ENCODE data around the gene SERPINA1.

DNA sequence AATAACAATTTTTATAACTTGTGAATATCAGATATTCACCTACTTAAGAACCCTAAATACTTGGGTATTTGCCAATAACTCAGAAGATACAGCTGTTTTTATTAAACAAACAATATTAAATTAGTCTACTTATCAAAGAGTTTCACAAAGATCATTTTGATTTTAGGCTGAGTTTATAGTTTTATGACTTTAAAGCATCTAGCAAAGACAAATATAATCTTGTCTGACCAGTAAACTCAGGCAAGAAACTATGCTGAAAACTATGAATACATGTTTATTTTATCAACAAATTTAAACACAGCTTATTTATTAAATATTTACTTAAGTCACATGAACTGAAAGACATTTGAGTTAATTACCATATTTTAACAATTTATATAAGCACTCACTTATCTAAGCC is 18.5 kb upstream of the SERPINA1 start:
- TF ChIP-seq, protein P1, sequence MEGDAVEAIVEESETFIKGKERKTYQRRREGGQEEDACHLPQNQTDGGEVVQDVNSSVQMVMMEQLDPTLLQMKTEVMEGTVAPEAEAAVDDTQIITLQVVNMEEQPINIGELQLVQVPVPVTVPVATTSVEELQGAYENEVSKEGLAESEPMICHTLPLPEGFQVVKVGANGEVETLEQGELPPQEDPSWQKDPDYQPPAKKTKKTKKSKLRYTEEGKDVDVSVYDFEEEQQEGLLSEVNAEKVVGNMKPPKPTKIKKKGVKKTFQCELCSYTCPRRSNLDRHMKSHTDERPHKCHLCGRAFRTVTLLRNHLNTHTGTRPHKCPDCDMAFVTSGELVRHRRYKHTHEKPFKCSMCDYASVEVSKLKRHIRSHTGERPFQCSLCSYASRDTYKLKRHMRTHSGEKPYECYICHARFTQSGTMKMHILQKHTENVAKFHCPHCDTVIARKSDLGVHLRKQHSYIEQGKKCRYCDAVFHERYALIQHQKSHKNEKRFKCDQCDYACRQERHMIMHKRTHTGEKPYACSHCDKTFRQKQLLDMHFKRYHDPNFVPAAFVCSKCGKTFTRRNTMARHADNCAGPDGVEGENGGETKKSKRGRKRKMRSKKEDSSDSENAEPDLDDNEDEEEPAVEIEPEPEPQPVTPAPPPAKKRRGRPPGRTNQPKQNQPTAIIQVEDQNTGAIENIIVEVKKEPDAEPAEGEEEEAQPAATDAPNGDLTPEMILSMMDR (conservative IDR thresholded peaks at IDR 0.05; ENCODE audit: low read depth, low read length): no peak
- no peak for TF ChIP-seq EZH2 (IDR thresholded peaks at IDR 0.05; ENCODE audit: low read length, unreplicated experiment)
- TF ChIP-seq EZH2phosphoT487 (IDR thresholded peaks at IDR 0.05; ENCODE audit: borderline replicate concordance, low read length): no peak
